ENCODE measurements around the gene SYT12.
A peak's percentile ranks its signal among the peaks of the same experiment; 100 is the strongest.

The SYT12 gene

DNA sequence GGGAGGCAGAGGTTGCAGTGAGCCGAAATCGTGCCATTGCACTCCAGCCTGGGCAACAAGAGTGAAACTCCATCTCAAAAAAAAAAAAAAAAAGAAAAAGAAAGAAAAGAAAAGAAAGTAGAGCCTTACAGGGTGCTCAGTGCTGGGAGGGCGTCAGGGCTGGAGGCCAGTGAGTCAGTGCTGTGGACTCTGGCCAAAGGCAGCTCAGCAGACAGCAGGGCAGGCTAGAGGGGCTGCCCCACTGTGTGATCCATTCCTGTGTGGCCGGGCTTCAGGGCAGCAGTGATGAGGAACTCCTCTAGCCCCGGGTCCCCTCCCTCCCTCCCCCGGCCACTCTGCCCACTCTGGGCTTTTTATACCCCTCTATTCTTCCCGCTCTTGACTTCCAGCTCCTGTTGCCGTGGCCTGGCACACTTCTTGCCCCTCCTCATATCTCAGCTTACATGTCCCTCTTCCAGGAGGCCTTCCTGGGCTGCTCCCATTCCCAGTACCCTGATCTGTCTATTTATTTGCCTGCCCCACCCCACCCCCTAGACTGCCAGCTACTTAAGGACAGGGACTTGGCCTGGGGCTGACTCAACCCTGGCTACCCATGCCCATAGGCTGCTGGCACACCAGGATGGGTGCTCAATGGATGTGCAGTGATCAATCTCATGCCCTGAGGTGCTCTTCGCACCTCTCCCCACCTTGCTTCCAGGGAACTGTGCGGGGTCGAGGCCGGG is 10.1 kb downstream of the SYT12 start:
- H3K36me3 ChIP-seq (ENCODE audit: control insufficient read depth, insufficient read depth, low read length, severe bottlenecking), result no peaks in the 10 kb centered on the region
- H3K4me3 ChIP-seq (ENCODE audit: low read length), result no peak overlapping the region
- peak overlapping the region; percentile 32 for H3K9ac ChIP-seq (ENCODE audit: low read length)
- DNase-seq (ENCODE audit: low read depth), result peak; percentile 91
- H3K9me3 ChIP-seq (ENCODE audit: control insufficient read depth, low read length), result no peaks in the 10 kb centered on the region
- no peaks in the 10 kb centered on the region for H3K27me3 ChIP-seq (replicated peaks; ENCODE audit: control insufficient read depth, insufficient read depth, low read length)
- peaks cover 26% of the 10 kb centered on the region for H3K4me1 ChIP-seq (ENCODE audit: control insufficient read depth, insufficient read depth, low read length)

DNA sequence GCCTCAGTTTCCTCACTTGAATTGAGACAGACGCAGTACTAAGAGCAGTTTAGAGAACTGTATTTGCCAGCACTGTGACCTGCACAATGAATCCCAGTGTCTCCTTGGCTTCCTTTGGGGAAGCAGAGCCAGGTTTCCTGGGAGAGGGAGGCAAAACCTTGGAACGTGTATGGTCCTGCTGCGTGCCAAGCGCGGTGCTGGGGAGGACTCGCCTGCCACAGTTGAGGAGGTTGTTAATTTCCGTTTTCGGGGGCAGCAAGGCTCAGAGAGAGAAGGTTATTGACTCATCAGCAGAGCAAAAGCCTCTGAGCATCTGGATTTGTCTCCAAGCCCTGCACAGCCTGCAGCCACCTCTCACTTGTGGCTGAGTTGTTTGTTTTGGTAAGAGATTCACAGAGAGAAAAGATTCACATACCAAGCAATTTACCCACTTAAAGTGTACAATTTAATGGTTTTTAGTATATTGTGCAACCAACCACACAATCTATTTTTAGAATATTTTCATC is 10.8 kb downstream of the SYT12 start:
- H3K9me3 ChIP-seq (ENCODE audit: control insufficient read depth, low read length), result no peaks in the 10 kb centered on the region
- DNase-seq (ENCODE audit: low read depth), result peak; percentile 94
- H3K4me3 ChIP-seq (ENCODE audit: low read length), result no peak overlapping the region
- H3K36me3 ChIP-seq (ENCODE audit: control insufficient read depth, insufficient read depth, low read length, severe bottlenecking), result no peaks in the 10 kb centered on the region
- H3K9ac ChIP-seq (ENCODE audit: low read length), result peak overlapping the region; percentile 32
- peaks cover 26% of the 10 kb centered on the region for H3K4me1 ChIP-seq (ENCODE audit: control insufficient read depth, insufficient read depth, low read length)
- no peaks in the 10 kb centered on the region for H3K27me3 ChIP-seq (replicated peaks; ENCODE audit: control insufficient read depth, insufficient read depth, low read length)

DNA sequence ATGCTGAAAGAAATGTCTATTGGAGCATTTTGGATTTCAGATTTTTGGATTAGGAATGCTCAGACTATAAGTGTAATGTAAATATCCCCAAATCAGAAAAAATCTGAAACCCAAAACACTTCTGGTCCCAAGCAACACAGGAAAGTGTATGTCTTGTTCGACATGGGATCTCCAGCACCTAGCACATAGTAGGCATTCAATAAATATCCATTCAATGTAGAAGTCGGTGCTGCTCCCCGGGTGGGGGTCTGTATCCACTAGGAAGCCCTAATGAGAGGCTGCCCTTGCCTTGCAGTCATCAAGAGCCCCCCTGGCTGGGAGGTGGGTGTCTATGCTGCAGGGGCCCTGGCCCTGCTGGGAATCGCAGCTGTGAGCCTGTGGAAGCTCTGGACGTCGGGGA is 11.4 kb downstream of the SYT12 start:
- H3K4me3 ChIP-seq (ENCODE audit: low read length), result no peak overlapping the region
- no peaks in the 10 kb centered on the region for H3K27me3 ChIP-seq (replicated peaks; ENCODE audit: control insufficient read depth, insufficient read depth, low read length)
- H3K36me3 ChIP-seq (ENCODE audit: control insufficient read depth, insufficient read depth, low read length, severe bottlenecking), result no peaks in the 10 kb centered on the region
- no peak overlapping the region for H3K9ac ChIP-seq (ENCODE audit: low read length)
- DNase-seq (ENCODE audit: low read depth), result no peak
- H3K9me3 ChIP-seq (ENCODE audit: control insufficient read depth, low read length), result no peaks in the 10 kb centered on the region
- peaks cover 26% of the 10 kb centered on the region for H3K4me1 ChIP-seq (ENCODE audit: control insufficient read depth, insufficient read depth, low read length)

DNA sequence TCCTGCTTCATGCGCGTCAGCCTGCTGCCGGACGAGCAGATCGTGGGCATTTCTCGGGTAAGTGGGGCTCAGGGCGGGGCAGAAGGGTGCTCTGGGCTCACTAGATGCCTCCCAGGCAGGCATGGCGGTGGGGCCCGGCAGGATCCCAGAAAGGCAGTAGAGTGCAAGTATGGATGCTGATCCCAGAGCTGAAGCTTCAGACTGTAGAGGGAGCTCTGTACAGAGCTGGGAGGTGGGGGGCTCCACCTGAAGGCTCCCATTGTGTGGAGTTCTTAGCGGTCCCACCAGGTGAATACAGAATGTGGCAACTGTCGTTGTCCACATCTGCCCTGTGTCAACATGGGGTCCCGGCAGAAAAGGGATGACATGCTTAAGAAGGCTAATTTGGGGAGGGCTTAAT is 17.2 kb downstream of the SYT12 start:
- Histone ChIP-seq H3K9ac (ENCODE audit: low read length) (no peak overlapping the region), H3K27me3 (replicated peaks; ENCODE audit: control insufficient read depth, insufficient read depth, low read length) (peaks cover 8% of the 10 kb centered on the region), H3K4me1 (ENCODE audit: control insufficient read depth, insufficient read depth, low read length) (no peaks in the 10 kb centered on the region), H3K36me3 (ENCODE audit: control insufficient read depth, insufficient read depth, low read length, severe bottlenecking) (no peaks in the 10 kb centered on the region), H3K4me3 (ENCODE audit: low read length) (no peak overlapping the region), H3K9me3 (ENCODE audit: control insufficient read depth, low read length) (no peaks in the 10 kb centered on the region)
- DNase-seq (ENCODE audit: low read depth), result no peak

DNA sequence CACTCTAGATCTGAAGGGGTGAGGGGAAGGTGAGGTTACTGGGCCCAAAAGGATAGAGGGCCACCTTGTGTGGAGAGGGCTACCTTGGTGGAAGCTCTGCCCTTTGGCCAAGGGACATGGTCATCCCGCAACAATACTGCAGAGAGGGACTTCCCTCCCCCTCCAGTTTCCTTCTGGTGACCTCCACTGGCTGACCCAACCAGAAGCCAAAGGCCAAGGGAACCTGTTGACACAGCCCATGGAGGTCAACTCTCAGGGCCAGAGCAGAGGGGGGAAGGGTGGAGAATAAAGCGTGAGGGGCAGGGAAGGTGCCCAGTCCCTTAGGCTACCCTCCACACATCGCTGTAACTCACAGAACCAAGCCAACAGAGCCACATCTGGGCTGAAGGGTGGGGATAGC is 18.7 kb downstream of the SYT12 start:
- H3K9me3 ChIP-seq (ENCODE audit: control insufficient read depth, low read length), result no peaks in the 10 kb centered on the region
- peaks cover 12% of the 10 kb centered on the region for H3K27me3 ChIP-seq (replicated peaks; ENCODE audit: control insufficient read depth, insufficient read depth, low read length)
- no peaks in the 10 kb centered on the region for H3K4me1 ChIP-seq (ENCODE audit: control insufficient read depth, insufficient read depth, low read length)
- H3K36me3 ChIP-seq (ENCODE audit: control insufficient read depth, insufficient read depth, low read length, severe bottlenecking), result no peaks in the 10 kb centered on the region
- H3K4me3 ChIP-seq (ENCODE audit: low read length), result no peak overlapping the region
- no peak for DNase-seq (ENCODE audit: low read depth)
- H3K9ac ChIP-seq (ENCODE audit: low read length), result no peak overlapping the region

DNA sequence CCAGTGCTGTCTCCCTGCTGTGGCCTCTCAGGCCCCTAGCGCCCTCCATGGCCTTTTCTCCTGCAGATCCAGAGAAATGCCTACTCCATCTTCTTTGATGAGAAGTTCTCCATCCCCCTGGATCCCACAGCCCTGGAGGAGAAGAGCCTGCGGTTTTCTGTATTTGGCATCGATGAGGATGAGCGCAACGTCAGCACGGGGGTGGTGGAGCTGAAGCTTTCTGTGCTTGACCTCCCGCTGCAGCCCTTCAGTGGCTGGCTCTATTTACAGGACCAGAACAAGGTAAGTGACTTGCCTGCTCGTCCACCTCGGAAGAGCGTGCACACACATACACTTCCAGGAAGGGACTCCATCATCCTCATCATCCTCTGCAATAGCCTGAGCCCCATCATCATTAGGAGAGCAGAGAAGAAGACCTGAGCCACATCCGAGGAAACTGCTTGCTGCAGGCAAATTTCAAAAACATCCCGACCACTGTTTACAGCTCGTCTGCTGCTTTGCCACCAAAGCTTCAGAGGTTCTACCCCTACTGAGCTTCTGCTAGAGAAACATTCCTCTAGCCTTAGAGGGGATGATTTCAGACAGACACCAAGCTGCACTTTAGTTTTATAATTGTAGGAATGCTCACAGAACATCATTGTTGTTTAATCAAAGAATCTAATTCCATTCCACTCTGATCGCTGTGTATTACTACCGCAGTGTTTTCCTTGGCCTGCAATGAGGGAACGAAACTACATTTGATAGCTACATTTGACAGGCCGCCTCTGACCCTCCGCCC is 20.8 kb downstream of the SYT12 start:
- H3K4me1 ChIP-seq (ENCODE audit: control insufficient read depth, insufficient read depth, low read length), result no peaks in the 10 kb centered on the region
- H3K36me3 ChIP-seq (ENCODE audit: control insufficient read depth, insufficient read depth, low read length, severe bottlenecking), result no peaks in the 10 kb centered on the region
- H3K27me3 ChIP-seq (replicated peaks; ENCODE audit: control insufficient read depth, insufficient read depth, low read length), result peaks cover 13% of the 10 kb centered on the region
- no peak for DNase-seq (ENCODE audit: low read depth)
- H3K4me3 ChIP-seq (ENCODE audit: low read length), result no peak overlapping the region
- H3K9ac ChIP-seq (ENCODE audit: low read length), result no peak overlapping the region
- no peaks in the 10 kb centered on the region for H3K9me3 ChIP-seq (ENCODE audit: control insufficient read depth, low read length)

DNA sequence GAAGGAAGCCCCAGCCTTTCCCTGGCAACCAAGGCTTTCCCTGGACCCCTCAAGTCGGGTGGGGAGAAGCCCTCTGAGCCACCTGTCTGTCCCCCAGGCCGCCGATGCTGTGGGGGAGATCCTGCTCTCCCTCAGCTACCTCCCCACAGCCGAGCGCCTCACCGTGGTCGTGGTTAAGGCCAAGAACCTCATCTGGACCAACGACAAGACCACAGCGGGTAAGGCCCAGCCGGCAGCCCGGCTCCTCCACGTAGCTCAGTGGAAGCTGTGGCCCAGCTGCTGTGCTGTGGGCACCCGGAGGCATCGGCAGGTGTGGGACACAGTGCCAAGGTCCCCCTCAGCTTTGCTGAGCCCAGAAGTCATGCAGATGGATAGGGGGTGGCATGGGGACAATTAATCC is 21.6 kb downstream of the SYT12 start:
- no peaks in the 10 kb centered on the region for H3K9me3 ChIP-seq (ENCODE audit: control insufficient read depth, low read length)
- H3K4me1 ChIP-seq (ENCODE audit: control insufficient read depth, insufficient read depth, low read length), result no peaks in the 10 kb centered on the region
- no peak for DNase-seq (ENCODE audit: low read depth)
- peaks cover 13% of the 10 kb centered on the region for H3K27me3 ChIP-seq (replicated peaks; ENCODE audit: control insufficient read depth, insufficient read depth, low read length)
- H3K9ac ChIP-seq (ENCODE audit: low read length), result no peak overlapping the region
- H3K36me3 ChIP-seq (ENCODE audit: control insufficient read depth, insufficient read depth, low read length, severe bottlenecking), result no peaks in the 10 kb centered on the region
- H3K4me3 ChIP-seq (ENCODE audit: low read length), result no peak overlapping the region

DNA sequence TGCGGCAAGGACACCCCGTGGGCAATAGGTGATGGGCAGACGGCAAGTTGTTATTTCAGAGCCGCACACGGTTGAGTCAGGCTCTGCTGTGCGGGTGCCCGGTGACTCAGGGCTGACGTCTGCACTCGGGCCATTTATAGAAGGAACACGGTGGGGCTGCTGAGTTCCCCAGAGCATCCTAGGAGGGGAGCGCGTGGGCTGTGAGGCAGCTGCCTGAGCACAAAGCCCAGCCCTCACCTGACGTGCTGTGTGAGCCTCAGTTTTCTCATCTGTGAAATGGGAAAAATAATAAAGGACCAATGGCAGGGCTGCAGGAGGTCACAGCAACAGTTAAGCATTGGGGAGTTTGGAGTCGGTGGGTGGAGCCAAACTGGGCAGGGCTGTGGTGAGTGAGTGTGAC is 22.4 kb downstream of the SYT12 start:
- H3K4me1 ChIP-seq (ENCODE audit: control insufficient read depth, insufficient read depth, low read length), result no peaks in the 10 kb centered on the region
- H3K9me3 ChIP-seq (ENCODE audit: control insufficient read depth, low read length), result no peaks in the 10 kb centered on the region
- H3K36me3 ChIP-seq (ENCODE audit: control insufficient read depth, insufficient read depth, low read length, severe bottlenecking), result no peaks in the 10 kb centered on the region
- peak; percentile 62 for DNase-seq (ENCODE audit: low read depth)
- H3K27me3 ChIP-seq (replicated peaks; ENCODE audit: control insufficient read depth, insufficient read depth, low read length), result peaks cover 13% of the 10 kb centered on the region
- H3K9ac ChIP-seq (ENCODE audit: low read length), result no peak overlapping the region
- H3K4me3 ChIP-seq (ENCODE audit: low read length), result no peak overlapping the region

DNA sequence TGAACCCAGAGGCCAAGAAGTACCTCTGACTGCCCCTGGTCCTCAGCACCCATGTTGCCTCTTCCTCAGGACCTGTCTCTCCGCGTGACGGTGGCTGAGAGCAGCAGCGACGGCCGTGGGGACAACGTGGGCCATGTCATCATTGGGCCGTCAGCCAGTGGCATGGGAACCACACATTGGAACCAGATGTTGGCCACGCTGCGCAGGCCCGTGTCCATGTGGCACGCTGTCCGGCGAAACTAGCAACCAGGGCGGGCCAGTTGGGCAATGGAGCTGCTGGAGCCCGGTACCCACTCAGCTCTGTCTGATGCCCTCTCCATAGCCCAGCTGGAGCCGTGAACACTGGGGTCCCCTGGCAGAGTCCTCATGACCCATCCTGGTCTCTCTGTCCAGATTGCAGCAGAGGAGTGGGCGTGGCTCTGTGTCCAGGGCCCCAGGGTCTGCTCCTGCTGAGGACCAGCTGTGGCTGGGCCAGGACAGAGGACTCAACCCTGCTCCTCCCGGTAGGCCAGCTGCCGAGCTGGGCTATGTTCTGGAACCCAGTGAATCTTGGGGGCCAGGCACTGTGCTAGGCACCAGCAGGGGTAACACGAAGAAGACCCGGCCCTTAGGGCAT is 25.7 kb downstream of the SYT12 start:
- peaks cover 10% of the 10 kb centered on the region for H3K27me3 ChIP-seq (replicated peaks; ENCODE audit: control insufficient read depth, insufficient read depth, low read length)
- no peak for DNase-seq (ENCODE audit: low read depth)
- no peaks in the 10 kb centered on the region for H3K9me3 ChIP-seq (ENCODE audit: control insufficient read depth, low read length)
- H3K4me1 ChIP-seq (ENCODE audit: control insufficient read depth, insufficient read depth, low read length), result no peaks in the 10 kb centered on the region
- no peak overlapping the region for H3K4me3 ChIP-seq (ENCODE audit: low read length)
- no peaks in the 10 kb centered on the region for H3K36me3 ChIP-seq (ENCODE audit: control insufficient read depth, insufficient read depth, low read length, severe bottlenecking)
- H3K9ac ChIP-seq (ENCODE audit: low read length), result no peak overlapping the region

DNA sequence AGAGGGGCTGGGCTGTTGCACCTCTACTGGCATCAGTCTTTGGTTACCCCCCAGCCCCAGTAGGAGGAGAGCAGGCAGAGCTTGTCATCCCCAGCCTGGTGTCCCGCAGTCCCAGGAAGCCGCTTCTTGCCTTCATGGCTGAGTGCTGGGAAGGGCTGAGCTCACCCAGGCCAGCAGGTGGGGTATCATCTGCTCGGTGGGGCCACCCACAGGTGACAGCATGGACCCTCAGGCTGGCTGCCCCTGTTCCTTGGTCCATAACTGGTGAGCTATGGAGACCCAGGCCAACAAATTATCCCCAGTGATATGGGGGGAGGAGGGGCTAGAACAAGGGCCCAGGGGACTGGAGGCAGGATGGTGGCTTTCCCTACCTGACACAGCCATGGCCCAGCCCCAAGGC is 27.2 kb downstream of the SYT12 start:
- DNase-seq (ENCODE audit: low read depth), result no peak
- Histone ChIP-seq H3K27me3 (replicated peaks; ENCODE audit: control insufficient read depth, insufficient read depth, low read length) (peaks cover 10% of the 10 kb centered on the region), H3K9ac (ENCODE audit: low read length) (no peak overlapping the region), H3K36me3 (ENCODE audit: control insufficient read depth, insufficient read depth, low read length, severe bottlenecking) (no peaks in the 10 kb centered on the region), H3K4me1 (ENCODE audit: control insufficient read depth, insufficient read depth, low read length) (no peaks in the 10 kb centered on the region), H3K9me3 (ENCODE audit: control insufficient read depth, low read length) (no peaks in the 10 kb centered on the region), H3K4me3 (ENCODE audit: low read length) (no peak overlapping the region)

DNA sequence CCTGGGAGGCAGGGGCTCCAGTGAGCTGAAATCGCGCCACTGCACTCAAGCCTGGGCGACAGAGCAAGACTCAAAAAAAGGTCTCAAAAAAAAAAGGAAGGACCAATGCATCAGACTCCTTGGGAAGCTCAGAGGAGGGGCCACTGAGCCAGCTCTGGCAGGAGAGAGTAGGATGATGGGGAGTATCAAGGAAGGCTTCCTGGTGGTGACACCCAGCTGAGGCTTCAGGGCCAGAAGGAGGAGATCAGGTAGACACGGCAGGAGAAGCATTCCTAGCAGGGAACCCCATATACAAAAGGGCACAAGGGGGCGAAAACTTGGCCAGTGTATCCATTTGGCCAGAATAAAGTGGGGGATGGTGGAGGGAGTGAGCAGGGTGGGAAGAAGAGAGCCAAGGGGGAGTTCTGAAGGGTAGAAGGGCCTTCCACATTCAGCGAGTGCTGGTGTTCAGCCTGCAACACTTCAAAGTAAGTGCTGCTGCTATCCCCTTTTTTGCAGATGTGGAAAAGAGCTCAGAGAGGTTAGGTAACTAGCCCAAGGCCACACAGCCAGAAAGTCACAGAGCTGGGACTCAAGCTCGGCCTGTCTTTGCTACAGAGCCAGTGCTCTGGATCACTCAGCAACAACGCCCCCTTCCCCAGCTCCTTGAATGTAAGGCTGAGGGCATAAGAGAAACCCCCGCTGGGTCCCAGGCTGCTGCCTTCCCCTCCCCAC is 28.4 kb downstream of the SYT12 start:
- Histone ChIP-seq H3K4me1 (ENCODE audit: control insufficient read depth, insufficient read depth, low read length) (peaks cover 10% of the 10 kb centered on the region), H3K9me3 (ENCODE audit: control insufficient read depth, low read length) (no peaks in the 10 kb centered on the region)
- no peak for DNase-seq (ENCODE audit: low read depth)

More for the DNA sequence above, 28.4 kb downstream of the SYT12 start:
- peaks cover 9% of the 10 kb centered on the region for H3K27me3 ChIP-seq (replicated peaks; ENCODE audit: control insufficient read depth, insufficient read depth, low read length)
- H3K36me3 ChIP-seq (ENCODE audit: control insufficient read depth, insufficient read depth, low read length, severe bottlenecking), result no peaks in the 10 kb centered on the region
- H3K9ac ChIP-seq (ENCODE audit: low read length), result no peak overlapping the region
- no peak overlapping the region for H3K4me3 ChIP-seq (ENCODE audit: low read length)

Data from adipocyte (in vitro differentiated cells).